HepG2 (cell line): ENCODE measurements around the gene IFT57. TPM values are rescaled to one million over a fixed set of nuclear protein-coding genes. Genes with fewer than 3 reads are reported as not detected.

ENCODE experiments used
- ATAC-seq: fragments of 200-7000 bp; cut with Tn5 transposase; 3 replicates; pipeline ENCODE4 v1.9.1; 2020; ENCODE audit warnings: mild to moderate bottlenecking, moderate library complexity
- BruUV-seq: library from RNA; stranded (reverse); fragments of 400-500 nt; replicated peaks from 2 replicates; lab custom pipeline; 2021; lab: Mats Ljungman, UMichigan
- CTCF ChIA-PET: fragments of 300-600 bp; formaldehyde crosslinking; extraction: SDS; loops from one replicate; lab custom pipeline; 2021; ENCODE audit warnings: low total read pairs, inconsistent platforms, low intra/inter-chr PET ratio; lab: Yijun Ruan, JAX
- POLR2A ChIA-PET: fragments of 350-600 bp; sonication (Branson Sonifier 250); formaldehyde crosslinking; loops from one replicate; lab custom pipeline; 2020; ENCODE audit warnings: antibody characterized with exemption, inconsistent platforms; lab: Yijun Ruan, JAX
- DNase-seq: peaks from one replicate; pipeline ENCODE4 v3.0.0-alpha.2; 2015; ENCODE audit warnings: low spot score
- FAIRE-seq: peaks from 3 replicates; lab custom pipeline; 2011; peaks lifted over from hg19 to GRCh38; lab: Jason Lieb, UNC
- H2AFZ ChIP-seq: one replicate; pipeline ENCODE4 v1.6.1; 2011; ENCODE audit warnings: low read length, inconsistent platforms
- H3K27ac ChIP-seq: fragments of 300-600 bp; 3 replicates; pipeline ENCODE4 v1.8.0; 2011; ENCODE audit warnings: mixed run types, mild to moderate bottlenecking, mixed read lengths, low read length, inconsistent platforms; ENCODE audit not compliant: insufficient read depth; ENCODE audit errors: extremely low read length
- H3K27me3 ChIP-seq, 2 experiments: fragments of 200-600 bp in 1 of 2; 2 replicates in 1 of 2; 3 replicates in 1 of 2; pipeline versions ENCODE4 v1.6.0 to v1.8.0; 2011; ENCODE audit warnings: low read length in 2 of 2, mild to moderate bottlenecking in 2 of 2, moderate library complexity in 2 of 2, inconsistent platforms in 1 of 2; ENCODE audit not compliant: insufficient read depth in 2 of 2, control insufficient read depth in 1 of 2
- H3K36me3 ChIP-seq, 2 experiments: fragments of 200-600 bp in 1 of 2; replicated peaks in 1 of 2; 2 replicates in 1 of 2; 3 replicates in 1 of 2; pipeline versions ENCODE4 v1.5.1 to v1.8.0; 2011; ENCODE audit warnings: low read length in 2 of 2, inconsistent platforms in 1 of 2; ENCODE audit not compliant: insufficient read depth in 2 of 2, control insufficient read depth in 1 of 2
- H3K4me1 ChIP-seq: 2 replicates; pipeline ENCODE4 v1.5.1; 2012; ENCODE audit warnings: low read length, inconsistent platforms; ENCODE audit not compliant: insufficient read depth
- H3K4me2 ChIP-seq: 2 replicates; pipeline ENCODE4 v1.6.0; 2011; ENCODE audit warnings: low read depth, low read length, inconsistent platforms
- H3K4me3 ChIP-seq, 3 experiments: fragments of 200-600 bp in 1 of 3; sonication (generic), shearing (Covaris generic) in 1 of 3; replicated peaks in 1 of 3; 2 replicates each; pipeline ENCODE4 v1.5.1; 2011 to 2016; ENCODE audit warnings: low read length in 3 of 3, inconsistent platforms in 2 of 3, low read depth in 2 of 3, mild to moderate bottlenecking in 2 of 3, control low read depth in 1 of 3, mixed read lengths in 1 of 3; ENCODE audit not compliant: insufficient read depth in 1 of 3
- H3K79me2 ChIP-seq: one replicate; pipeline ENCODE4 v1.6.1; 2011; ENCODE audit warnings: low read length, inconsistent platforms; ENCODE audit not compliant: insufficient read depth
- H3K9ac ChIP-seq: 2 replicates; pipeline ENCODE4 v1.6.0; 2011; ENCODE audit warnings: mild to moderate bottlenecking, low read depth, low read length, inconsistent platforms; ENCODE audit not compliant: insufficient read depth
- H3K9me3 ChIP-seq: 2 replicates; pipeline ENCODE4 v1.5.1; 2012; ENCODE audit warnings: mild to moderate bottlenecking, low read length
- H4K20me1 ChIP-seq: 2 replicates; pipeline ENCODE4 v1.6.0; 2011; ENCODE audit warnings: inconsistent platforms, mild to moderate bottlenecking, low read length, moderate library complexity; ENCODE audit not compliant: insufficient read depth
- JDP2 ChIP-seq: sonication (generic); formaldehyde crosslinking; IDR thresholded peaks from 2 replicates; pipeline ENCODE4 v1.8.1; 2022; ENCODE audit warnings: missing genetic modification reagents, borderline replicate concordance
- MED13 ChIP-seq: sonication (generic); formaldehyde crosslinking; IDR thresholded peaks from 2 replicates; pipeline ENCODE4 v1.5.0; 2020; ENCODE audit warnings: missing genetic modification reagents
- NFE2 ChIP-seq: sonication (generic); formaldehyde crosslinking; IDR thresholded peaks from 2 replicates; pipeline ENCODE4 v1.4.0; 2020; ENCODE audit warnings: missing genetic modification reagents
- PBX2 ChIP-seq: IDR thresholded peaks from 2 replicates; pipeline ENCODE4 v1.6.1; 2016; ENCODE audit warnings: control low read depth
- PHF20 ChIP-seq: sonication (generic); formaldehyde crosslinking; IDR thresholded peaks from 2 replicates; pipeline ENCODE4 v1.5.0; 2020; ENCODE audit warnings: mild to moderate bottlenecking, missing genetic modification reagents
- RAD51 ChIP-seq: fragments of 450-650 bp; IDR thresholded peaks from 2 replicates; pipeline ENCODE4 v1.6.1; 2016; ENCODE audit warnings: borderline replicate concordance
- THAP9 ChIP-seq: sonication (generic); formaldehyde crosslinking; IDR thresholded peaks from 2 replicates; pipeline ENCODE4; 2020; ENCODE audit warnings: missing genetic modification reagents, mild to moderate bottlenecking, borderline replicate concordance
- ZBTB43 ChIP-seq: sonication (generic); formaldehyde crosslinking; conservative IDR thresholded peaks from 2 replicates; pipeline ENCODE4 v1.4.0; 2020; ENCODE audit warnings: missing genetic modification reagents
- ZBTB44 ChIP-seq: sonication (generic); formaldehyde crosslinking; IDR thresholded peaks from 2 replicates; pipeline ENCODE4 v1.4.0; 2020; ENCODE audit warnings: missing genetic modification reagents
- ZMYM3 ChIP-seq: sonication (generic); formaldehyde crosslinking; IDR thresholded peaks from 2 replicates; pipeline ENCODE4 v1.5.1; 2020; ENCODE audit warnings: mild to moderate bottlenecking, missing genetic modification reagents
- ZNF644 ChIP-seq: IDR thresholded peaks from 2 replicates; pipeline ENCODE4 v1.6.1; 2016; ENCODE audit warnings: low read depth
- ZNF674 ChIP-seq: sonication (generic); formaldehyde crosslinking; IDR thresholded peaks from 2 replicates; pipeline ENCODE4 v1.5.0; 2020; ENCODE audit warnings: low read depth, mild to moderate bottlenecking, missing genetic modification reagents
- ZSCAN20 ChIP-seq: sonication (generic); formaldehyde crosslinking; IDR thresholded peaks from 2 replicates; pipeline ENCODE4 v1.4.0; 2020; ENCODE audit warnings: missing genetic modification reagents, mild to moderate bottlenecking, borderline replicate concordance
- ZSCAN25 ChIP-seq: sonication (generic); formaldehyde crosslinking; IDR thresholded peaks from 2 replicates; pipeline ENCODE4 v1.8.0; 2022; ENCODE audit warnings: mild to moderate bottlenecking, missing genetic modification reagents
- ZXDC ChIP-seq: sonication (generic); formaldehyde crosslinking; IDR thresholded peaks from 2 replicates; pipeline ENCODE4 v1.5.0; 2020; ENCODE audit warnings: mild to moderate bottlenecking, missing genetic modification reagents
- WGBS: methylation state at CpG from one replicate; pipeline ENCODE4 v1.1.6; 2017; ENCODE audit warnings: low lambda C conversion rate; 5-methylcytosine and 5-hydroxymethylcytosine counted together
- in situ Hi-C: cut with HindIII; loops from 2 replicates; pipeline ENCODE4 v1.10.0; 2017; ENCODE audit warnings: low pct_unique_long_range_greater_than_20kb; ENCODE audit not compliant: extremely low pct_ligation_motif_present
- intact Hi-C: fragments of 100-400 bp; cut with micrococcal nuclease; formaldehyde crosslinking; loops from one replicate; pipeline ENCODE4 v1.10.0; 2022; ENCODE audit not compliant: unreplicated experiment
- polyA plus RNA-seq, 8 experiments: library from polyadenylated mRNA; depleted of rRNA in 3 of 8; stranded (reverse) in 7 of 8; unstranded in 1 of 8; fragments of >200 nt; fragmentation: Illumina TruSeq in 4 of 8; extraction: Trizol in 4 of 8; gene quantifications; 2 replicates each; pipeline versions ENCODE4 v1.2.1 to v1.2.3, GENCODE V29; 2011 to 2016; ENCODE audit warnings: low read depth in 4 of 8, missing spikeins in 1 of 8, mixed read lengths in 1 of 8; ENCODE audit not compliant: insufficient read depth in 1 of 8
- total RNA-seq, 5 experiments: library from RNA; depleted of rRNA; stranded (reverse); fragments of >200 nt; fragmentation: Illumina TruSeq; extraction: Trizol; gene quantifications; 2 replicates each; pipeline ENCODE4 v1.2.3, GENCODE V29; 2016; ENCODE audit warnings: low read depth in 1 of 5

The IFT57 gene
- total and polyA plus RNA-seq, 2 of the 13 experiments (the other 11 are each of a cell fraction or from before 2014, with no cell fraction given): 5.5 to 14.5 TPM

GRCh38 chr3:108164391-108164790 is 57.8 kb downstream of the IFT57 start (continued):
- no peak for TF ChIP-seq PBX2 (CRISPR knock-in tag)

GRCh38 chr3:108159865-108160264 is 62.4 kb downstream of the IFT57 start:
- H3K79me2 ChIP-seq: no peaks in the 10 kb centered on the region
- intact Hi-C loops: no loop called here
- in situ Hi-C loops: no loop called here
- H3K4me1 ChIP-seq: no peaks in the 10 kb centered on the region
- no peaks in the 10 kb centered on the region for H3K36me3 ChIP-seq
- H2AFZ ChIP-seq: no peak overlapping the region
- FAIRE-seq: no peak
- no peak for ATAC-seq
- no peak overlapping the region for H3K4me3 ChIP-seq
- H3K4me2 ChIP-seq: no peak overlapping the region
- ChIA-PET POLR2A (no interaction called here), CTCF (no interaction called here)
- no peaks in the 10 kb centered on the region for H3K9me3 ChIP-seq
- no peaks in the 10 kb centered on the region for H4K20me1 ChIP-seq
- no peaks in the 10 kb centered on the region for H3K27me3 ChIP-seq
- no peak overlapping the region for H3K27ac ChIP-seq
- no peak for DNase-seq
- H3K9ac ChIP-seq: no peak overlapping the region
- 55% methylated on average over 1 of the region's 1 CpG for WGBS
- BruUV-seq: no TSS peak
- TF ChIP-seq ZNF644 (CRISPR knock-in tag) (no peak), ZSCAN20 (CRISPR knock-in tag) (no peak), RAD51 (no peak), MED13 (CRISPR knock-in tag) (no peak), PHF20 (CRISPR knock-in tag) (no peak), THAP9 (CRISPR knock-in tag) (no peak), ZBTB44 (no peak), ZMYM3 (CRISPR knock-in tag) (no peak), ZBTB43 (CRISPR knock-in tag) (no peak), ZNF674 (CRISPR knock-in tag) (no peak), ZXDC (CRISPR knock-in tag) (no peak), NFE2 (CRISPR knock-in tag) (no peak), JDP2 (CRISPR knock-in tag) (no peak), ZSCAN25 (CRISPR knock-in tag) (no peak)
